MCF 10A (cell line): ENCODE data around the gene MOV10. TPM values are rescaled to one million over a fixed set of nuclear protein-coding genes. Genes with fewer than 3 reads are reported as not detected.

Source experiments
- BruUV-seq: library from RNA; stranded (reverse); fragments of 400-500 nt; replicated peaks from 2 replicates; lab custom pipeline; 2021; lab: Mats Ljungman, UMichigan
- CTCF ChIA-PET: fragments of 300-600 bp; sonication (Branson Sonifier 250); formaldehyde crosslinking; extraction: SDS; loops from one replicate; lab custom pipeline; 2021; ENCODE audit warnings: antibody characterized with exemption, inconsistent platforms; lab: Yijun Ruan, JAX
- POLR2A ChIA-PET: fragments of 300-600, 350-650 bp; sonication (Branson Sonifier 250); formaldehyde crosslinking; extraction: SDS; loops from one replicate; lab custom pipeline; 2020; ENCODE audit warnings: antibody characterized with exemption, inconsistent platforms; lab: Yijun Ruan, JAX
- DNase-seq: peaks from one replicate; pipeline ENCODE4 v3.0.0-alpha.2; 2018; ENCODE audit not compliant: unreplicated experiment
- H3K27ac Mint-ChIP-seq: one replicate; pipeline ENCODE4 v1.8.0; 2022; ENCODE audit warnings: mild to moderate bottlenecking, low read depth, mixed read lengths; ENCODE audit not compliant: unreplicated experiment
- H3K27me3 Mint-ChIP-seq: one replicate; pipeline ENCODE4 v1.8.0; 2022; ENCODE audit warnings: mixed read lengths; ENCODE audit not compliant: insufficient read depth, unreplicated experiment
- H3K36me3 Mint-ChIP-seq: one replicate; pipeline ENCODE4 v1.8.0; 2022; ENCODE audit warnings: mild to moderate bottlenecking, moderate library complexity, mixed read lengths; ENCODE audit not compliant: insufficient read depth, unreplicated experiment
- H3K4me1 Mint-ChIP-seq: one replicate; pipeline ENCODE4 v1.8.0; 2022; ENCODE audit warnings: mixed read lengths; ENCODE audit not compliant: insufficient read depth, unreplicated experiment
- H3K4me3 Mint-ChIP-seq: one replicate; pipeline ENCODE4 v1.8.0; 2022; ENCODE audit warnings: mild to moderate bottlenecking, moderate library complexity, mixed read lengths; ENCODE audit not compliant: unreplicated experiment
- H3K9me3 Mint-ChIP-seq: one replicate; pipeline ENCODE4 v1.8.0; 2022; ENCODE audit warnings: mixed read lengths; ENCODE audit not compliant: unreplicated experiment
- intact Hi-C: fragments of 100-400 bp; cut with micrococcal nuclease; formaldehyde crosslinking; loops from 2 replicates; pipeline ENCODE4 v1.14.1; 2022
- total RNA-seq: library from RNA; stranded (reverse); gene quantifications from 2 replicates; pipeline ENCODE4 v1.2.3, GENCODE V29; 2022
- TF ChIP-seq, protein P1 (sequence below): fragments of 200-600 bp; IDR thresholded peaks from one replicate; pipeline ENCODE4 v1.8.0; 2022; ENCODE audit warnings: antibody characterized with exemption, mild to moderate bottlenecking; ENCODE audit not compliant: unreplicated experiment

The MOV10 gene
- total RNA-seq, 1 experiment from 2014 or later = 55.6 TPM

- peaks cover 23% of the 10 kb centered on the region for H3K36me3 Mint-ChIP-seq
- peak within 1 kb of the TSS; percentile 91 for H3K27ac Mint-ChIP-seq
- intact Hi-C loops = loop anchor here (1.0 kb wide), 5 partner anchors 86 to 316 kb away; no protein-coding TSS in a partner anchor
- H3K4me1 Mint-ChIP-seq = peaks cover 42% of the 10 kb centered on the region
- no peaks in the 10 kb centered on the region for H3K27me3 Mint-ChIP-seq
- H3K9me3 Mint-ChIP-seq = no peaks in the 10 kb centered on the region
- TF ChIP-seq, protein P1, sequence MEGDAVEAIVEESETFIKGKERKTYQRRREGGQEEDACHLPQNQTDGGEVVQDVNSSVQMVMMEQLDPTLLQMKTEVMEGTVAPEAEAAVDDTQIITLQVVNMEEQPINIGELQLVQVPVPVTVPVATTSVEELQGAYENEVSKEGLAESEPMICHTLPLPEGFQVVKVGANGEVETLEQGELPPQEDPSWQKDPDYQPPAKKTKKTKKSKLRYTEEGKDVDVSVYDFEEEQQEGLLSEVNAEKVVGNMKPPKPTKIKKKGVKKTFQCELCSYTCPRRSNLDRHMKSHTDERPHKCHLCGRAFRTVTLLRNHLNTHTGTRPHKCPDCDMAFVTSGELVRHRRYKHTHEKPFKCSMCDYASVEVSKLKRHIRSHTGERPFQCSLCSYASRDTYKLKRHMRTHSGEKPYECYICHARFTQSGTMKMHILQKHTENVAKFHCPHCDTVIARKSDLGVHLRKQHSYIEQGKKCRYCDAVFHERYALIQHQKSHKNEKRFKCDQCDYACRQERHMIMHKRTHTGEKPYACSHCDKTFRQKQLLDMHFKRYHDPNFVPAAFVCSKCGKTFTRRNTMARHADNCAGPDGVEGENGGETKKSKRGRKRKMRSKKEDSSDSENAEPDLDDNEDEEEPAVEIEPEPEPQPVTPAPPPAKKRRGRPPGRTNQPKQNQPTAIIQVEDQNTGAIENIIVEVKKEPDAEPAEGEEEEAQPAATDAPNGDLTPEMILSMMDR = no peak
- POLR2A ChIA-PET = interaction anchor here (0.6 to 6.4 kb wide), 8 partner anchors 20 to 316 kb away, joined by 3 to 44 read pairs (median 12); partner anchors contain the start of genes CAPZA1, CTTNBP2NL, MOV10 and ST7L
- DNase-seq = peak; percentile 30
- CTCF ChIA-PET = interaction anchor here (0.7 to 3.9 kb wide), 5 partner anchors 84 to 315 kb away, joined by 3 to 48 read pairs (median 5); no protein-coding TSS in a partner anchor
- H3K4me3 Mint-ChIP-seq = peak within 1 kb of the TSS; percentile 78
- no TSS peak for BruUV-seq
Measured at GRCh38 chr1:112706505-112707220, 32.2 kb downstream of the MOV10 start, which contains the start of gene RHOC. TSS of gene RHOC (minus strand) at chr1:112707127. CDS start at chr1:112703799, 3,328 bp downstream.

- H3K27ac Mint-ChIP-seq = peak overlapping the region; percentile 91
- no TSS peak for BruUV-seq
- peak; percentile 91 for DNase-seq
- peaks cover 16% of the 10 kb centered on the region for H3K36me3 Mint-ChIP-seq
- TF ChIP-seq, protein P1 = peak; percentile 86
- peak overlapping the region; percentile 78 for H3K4me3 Mint-ChIP-seq
- intact Hi-C loops = loop anchor here (1.0 kb wide), 5 partner anchors 87 to 317 kb away; no protein-coding TSS in a partner anchor
- CTCF ChIA-PET = interaction anchor here (0.6 to 3.9 kb wide), 28 partner anchors 8 to 417 kb away, joined by 3 to 48 read pairs (median 4); partner anchors contain the start of genes CAPZA1, CTTNBP2NL, LRIG2 and MOV10
- H3K27me3 Mint-ChIP-seq = no peaks in the 10 kb centered on the region
- peaks cover 34% of the 10 kb centered on the region for H3K4me1 Mint-ChIP-seq
- no peaks in the 10 kb centered on the region for H3K9me3 Mint-ChIP-seq
- POLR2A ChIA-PET = interaction anchor here (0.6 to 6.4 kb wide), 14 partner anchors 10 to 316 kb away, joined by 3 to 44 read pairs (median 4); partner anchors contain the start of genes CAPZA1, CTTNBP2NL, MOV10 and ST7L
Measured at GRCh38 chr1:112707221-112708001, 33.0 kb downstream of the MOV10 start.

GRCh38 chr1:112708002-112708448, 33.6 kb downstream of the MOV10 start:
- Mint-ChIP-seq H3K36me3 (peaks cover 9% of the 10 kb centered on the region), H3K27ac (peak overlapping the region; percentile 91), H3K4me3 (peak overlapping the region; percentile 78), H3K9me3 (no peaks in the 10 kb centered on the region), H3K27me3 (no peaks in the 10 kb centered on the region), H3K4me1 (peaks cover 31% of the 10 kb centered on the region)
- no TSS peak for BruUV-seq
- DNase-seq = no peak
- intact Hi-C loops = no loop called here
- POLR2A ChIA-PET = interaction anchor here (0.6 to 6.4 kb wide), 12 partner anchors 10 to 317 kb away, joined by 3 to 44 read pairs (median 6); partner anchors contain the start of genes CAPZA1, CTTNBP2NL, MOV10 and ST7L
- TF ChIP-seq, protein P1 = no peak
- CTCF ChIA-PET = interaction anchor here (0.6 to 3.9 kb wide), 29 partner anchors 8 to 417 kb away, joined by 3 to 48 read pairs (median 4); partner anchors contain the start of genes CAPZA1, CTTNBP2NL, LRIG2 and MOV10
